CD4-positive, alpha-beta T cell treated with Interleukin-17A for 4 hours (primary cell): ENCODE measurements around the gene DNAJB8.

ENCODE experiments used
- DNase-seq: peaks from one replicate; pipeline ENCODE4 v3.0.0-alpha.2; 2020; ENCODE audit warnings: mixed read lengths

DNAJB8 gene

GRCh38 chr3:128424508-128425069, 42.1 kb downstream of the DNAJB8 start:
- no peak for DNase-seq

DNA sequence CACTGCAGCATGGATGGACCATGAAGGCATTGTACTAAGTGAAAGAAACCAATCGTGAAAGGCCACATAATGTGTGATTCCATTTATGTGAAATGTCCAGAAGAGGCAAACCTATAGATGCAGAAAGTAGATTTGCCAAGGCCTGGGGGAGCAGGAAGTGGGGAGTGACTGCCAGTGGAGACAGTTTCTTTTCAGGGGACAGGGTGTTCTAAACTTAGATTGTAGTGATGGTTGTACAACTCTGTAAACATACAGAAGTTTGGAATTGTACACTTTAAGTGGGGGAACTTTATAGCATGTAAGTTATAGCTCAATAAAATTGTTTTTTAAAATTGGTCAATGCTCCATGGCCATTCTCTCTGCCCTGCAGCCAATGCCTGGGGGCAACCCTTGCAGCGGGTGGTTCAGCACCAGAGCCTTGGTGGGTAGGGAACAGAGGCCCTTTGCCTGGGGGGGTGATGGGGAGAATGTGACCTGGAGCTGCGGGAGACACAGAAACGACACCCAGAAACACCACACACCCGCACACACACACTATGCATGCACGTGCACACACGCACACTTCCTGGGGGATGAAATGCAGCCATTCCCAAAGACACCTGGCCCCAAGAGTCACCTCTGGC, 43.1 kb downstream of the DNAJB8 start:
- no peak for DNase-seq

GRCh38 chr3:128422762-128423524, 43.7 kb downstream of the DNAJB8 start:
- DNase-seq = no peak

- no peak for DNase-seq
These were observed 44.7 kb downstream of the DNAJB8 start for GRCh38 chr3:128421966-128422365.

- DNase-seq = no peak
These were observed 45.3 kb downstream of the DNAJB8 start for GRCh38 chr3:128421439-128421836.

DNA sequence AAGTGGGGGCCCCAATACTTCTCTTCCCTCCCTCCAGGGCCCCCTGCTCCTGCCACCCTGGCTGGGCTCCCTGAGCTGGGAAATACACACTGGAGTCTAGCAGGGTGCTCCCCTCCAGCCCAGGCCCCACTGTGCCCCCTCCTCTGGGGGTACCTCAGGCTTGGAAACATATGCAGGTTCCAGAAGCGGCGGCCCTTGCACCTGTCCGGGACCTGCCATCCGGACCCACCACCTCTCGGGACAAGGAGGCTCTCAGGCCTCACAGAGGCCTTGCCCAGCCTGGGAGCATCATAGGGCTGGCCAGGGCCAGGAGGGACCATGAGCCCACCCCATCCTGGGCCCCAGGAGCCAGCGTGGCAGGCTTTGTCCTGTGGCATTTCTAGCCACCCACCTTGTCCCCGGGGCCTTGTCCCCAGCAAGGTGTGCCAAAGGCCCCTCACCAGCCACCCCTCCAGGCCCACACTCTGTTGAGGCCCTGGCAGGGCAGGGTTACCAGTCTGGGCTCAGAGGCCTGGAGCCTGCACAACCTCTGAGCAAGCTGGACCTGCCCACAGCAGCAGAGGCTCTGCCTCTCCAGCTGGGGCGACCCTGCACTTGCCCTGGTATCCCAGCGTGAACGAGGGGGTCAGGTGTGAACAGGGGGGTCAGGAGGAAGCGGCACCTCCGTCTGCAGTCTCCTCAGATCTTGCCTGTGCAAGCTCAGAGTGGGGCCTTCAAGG, 45.8 kb downstream of the DNAJB8 start:
- DNase-seq = no peak

- DNase-seq = no peak
These were observed 46.4 kb downstream of the DNAJB8 start for GRCh38 chr3:128420289-128420688.

- DNase-seq = no peak
These were observed 47.4 kb downstream of the DNAJB8 start for GRCh38 chr3:128419311-128419710.

DNA sequence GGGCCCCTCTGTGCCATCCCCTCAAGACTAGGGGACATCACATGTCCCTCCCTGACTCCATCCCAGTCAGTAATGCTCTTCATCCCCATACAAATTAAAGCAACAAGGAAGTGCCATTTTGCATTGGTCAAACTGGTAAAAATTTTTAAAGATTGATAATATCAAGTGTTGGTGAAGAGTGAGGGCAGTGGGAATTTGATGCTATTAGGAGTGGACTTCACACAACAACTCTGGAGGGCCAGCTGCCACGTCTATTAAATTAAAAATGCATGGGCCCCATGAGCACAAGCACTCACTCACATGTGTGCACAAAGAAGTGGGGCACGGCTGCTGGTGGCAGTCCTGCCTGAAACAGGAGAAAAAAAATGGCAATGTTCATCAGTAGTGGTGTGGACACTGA, 47.8 kb downstream of the DNAJB8 start:
- no peak for DNase-seq

GRCh38 chr3:128416578-128417211, 50.0 kb downstream of the DNAJB8 start:
- no peak for DNase-seq

GRCh38 chr3:128415773-128416577, 50.7 kb downstream of the DNAJB8 start:
- DNase-seq = no peak

- DNase-seq = no peak
These were observed 51.4 kb downstream of the DNAJB8 start for GRCh38 chr3:128415200-128415772.

- no peak for DNase-seq
These were observed 53.1 kb downstream of the DNAJB8 start for GRCh38 chr3:128413413-128414205.

GRCh38 chr3:128413003-128413370, 53.7 kb downstream of the DNAJB8 start:
- DNase-seq = no peak
